ENCODE results near the gene AOX1. TPM values are rescaled to one million over a fixed set of nuclear protein-coding genes. Genes with fewer than 3 reads are reported as not detected.

Gene AOX1
- total and polyA plus RNA-seq, 2 of the 8 experiments (the other 6 are each of a cell fraction or from before 2014, with no cell fraction given), result 5.6 to 8.3 TPM

- TF ChIP-seq CHD7 (IDR thresholded peaks at IDR 0.05; ENCODE audit: insufficient replicate concordance, low read length), result no peak
- no peak for TF ChIP-seq RFX5 (IDR thresholded peaks at IDR 0.05; ENCODE audit: borderline replicate concordance, low read depth, low read length)
- no peak for TF ChIP-seq TAF1 (IDR thresholded peaks at IDR 0.05; ENCODE audit: low read depth, low read length)
- no peak for TF ChIP-seq GTF2F1 (IDR thresholded peaks at IDR 0.05; ENCODE audit: borderline replicate concordance, low read depth, low read length)
- no peak for TF ChIP-seq JUND (IDR thresholded peaks at IDR 0.05; ENCODE audit: low read length)
- no peak for TF ChIP-seq RAD21 (IDR thresholded peaks at IDR 0.05 in 1 of 2, conservative IDR thresholded peaks at IDR 0.05 in 1 of 2; ENCODE audit: low read depth in 2 of 2, low read length in 2 of 2)
- TF ChIP-seq USF2 (IDR thresholded peaks at IDR 0.05; ENCODE audit: low read length), result no peak
- TF ChIP-seq SIRT6 (IDR thresholded peaks at IDR 0.05; ENCODE audit: low read length), result no peak
- no peak for TF ChIP-seq CREB1 (IDR thresholded peaks at IDR 0.05)
- no peak for TF ChIP-seq SIN3A (conservative IDR thresholded peaks at IDR 0.05 in 1 of 2, IDR thresholded peaks at IDR 0.05 in 1 of 2; ENCODE audit: low read depth in 1 of 2, low read length in 2 of 2)
- no peak for TF ChIP-seq EZH2 (IDR thresholded peaks at IDR 0.05; ENCODE audit: low read depth, low read length, severe bottlenecking)
Measured at GRCh38 chr2:200674837-200675236, 89.0 kb downstream of the AOX1 start (continued).
